HEK293 (cell line): ENCODE measurements around the gene FOXK2.

ENCODE experiments used
- ZBTB1 ChIP-seq: fragments of 450-650 bp; formaldehyde crosslinking; IDR thresholded peaks from 2 replicates; pipeline ENCODE4 v1.5.1; 2016; ENCODE audit warnings: missing biosample characterization, missing genetic modification characterization
- ZNF776 ChIP-seq: fragments of 450-650 bp; formaldehyde crosslinking; IDR thresholded peaks from 2 replicates; pipeline ENCODE4 v1.5.0; 2017; ENCODE audit warnings: missing biosample characterization, missing genetic modification characterization, borderline replicate concordance
- TF ChIP-seq, protein P1 (sequence below): fragments of 450-650 bp; formaldehyde crosslinking; IDR thresholded peaks from 2 replicates; pipeline ENCODE4 v1.5.1; 2016; ENCODE audit warnings: missing biosample characterization, missing genetic modification characterization
- TF ChIP-seq, protein P2 (sequence below): fragments of 450-650 bp; formaldehyde crosslinking; IDR thresholded peaks from 2 replicates; pipeline ENCODE4 v1.5.1; 2016; ENCODE audit warnings: missing biosample characterization, missing genetic modification characterization

DNA sequence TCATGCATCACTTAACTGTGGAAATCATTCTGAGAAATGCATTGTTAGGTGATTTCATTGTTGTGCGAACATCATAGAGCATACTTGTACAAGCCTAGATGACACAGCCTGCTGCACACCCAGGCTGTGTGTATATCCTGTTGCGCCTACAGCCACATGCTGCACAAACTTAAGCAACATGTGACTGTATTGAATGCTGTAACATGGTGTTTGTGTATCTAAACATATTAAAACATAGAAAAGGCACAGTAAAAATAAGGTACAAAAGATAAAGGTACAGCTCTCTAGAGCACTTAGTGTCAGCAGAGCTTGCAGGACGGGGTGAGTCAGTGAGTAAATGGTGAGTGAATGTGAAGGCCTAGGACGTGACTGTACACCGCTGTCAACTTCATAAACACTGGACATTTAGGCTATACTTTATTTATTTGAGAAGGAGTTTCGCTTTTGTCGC, 11.9 kb downstream of the FOXK2 start:
- TF ChIP-seq, protein P1, sequence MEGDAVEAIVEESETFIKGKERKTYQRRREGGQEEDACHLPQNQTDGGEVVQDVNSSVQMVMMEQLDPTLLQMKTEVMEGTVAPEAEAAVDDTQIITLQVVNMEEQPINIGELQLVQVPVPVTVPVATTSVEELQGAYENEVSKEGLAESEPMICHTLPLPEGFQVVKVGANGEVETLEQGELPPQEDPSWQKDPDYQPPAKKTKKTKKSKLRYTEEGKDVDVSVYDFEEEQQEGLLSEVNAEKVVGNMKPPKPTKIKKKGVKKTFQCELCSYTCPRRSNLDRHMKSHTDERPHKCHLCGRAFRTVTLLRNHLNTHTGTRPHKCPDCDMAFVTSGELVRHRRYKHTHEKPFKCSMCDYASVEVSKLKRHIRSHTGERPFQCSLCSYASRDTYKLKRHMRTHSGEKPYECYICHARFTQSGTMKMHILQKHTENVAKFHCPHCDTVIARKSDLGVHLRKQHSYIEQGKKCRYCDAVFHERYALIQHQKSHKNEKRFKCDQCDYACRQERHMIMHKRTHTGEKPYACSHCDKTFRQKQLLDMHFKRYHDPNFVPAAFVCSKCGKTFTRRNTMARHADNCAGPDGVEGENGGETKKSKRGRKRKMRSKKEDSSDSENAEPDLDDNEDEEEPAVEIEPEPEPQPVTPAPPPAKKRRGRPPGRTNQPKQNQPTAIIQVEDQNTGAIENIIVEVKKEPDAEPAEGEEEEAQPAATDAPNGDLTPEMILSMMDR (tag by site-specific recombination): no peak
- no peak for TF ChIP-seq ZNF776 (tag by site-specific recombination)
- TF ChIP-seq, protein P2, sequence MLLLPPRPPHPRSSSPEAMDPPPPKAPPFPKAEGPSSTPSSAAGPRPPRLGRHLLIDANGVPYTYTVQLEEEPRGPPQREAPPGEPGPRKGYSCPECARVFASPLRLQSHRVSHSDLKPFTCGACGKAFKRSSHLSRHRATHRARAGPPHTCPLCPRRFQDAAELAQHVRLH (tag by site-specific recombination): no peak
- TF ChIP-seq ZBTB1: no peak
